H1 (cell line): ENCODE measurements around the gene ETV5. TPM values are rescaled to one million over a fixed set of nuclear protein-coding genes. Genes with fewer than 3 reads are reported as not detected.
"Not testable (repeated sequence)": the region's sequence is repeated elsewhere in the genome, so short reads cannot be mapped to it uniquely, and the experiment has no call there.

Experiments used
- CTCF ChIA-PET: fragments of 300-600 bp; sonication (Branson Sonifier 250); formaldehyde crosslinking; loops from one replicate; lab custom pipeline; 2021; ENCODE audit not compliant: partially characterized antibody; lab: Charles Lee
- POLR2A ChIA-PET: fragments of 300-600 bp; sonication (Branson Sonifier 250); formaldehyde crosslinking; loops from one replicate; lab custom pipeline; 2021; ENCODE audit warnings: inconsistent platforms; ENCODE audit not compliant: partially characterized antibody; lab: Charles Lee
- DNase-seq, 2 experiments: peaks; one replicate each; pipeline versions ENCODE4 v3.0.0 to v3.0.0-alpha.2; 2010 to 2022; ENCODE audit warnings: low spot score in 2 of 2, low read depth in 1 of 2, mixed read lengths in 1 of 2
- FAIRE-seq: peaks from 2 replicates; lab custom pipeline; 2011; peaks lifted over from hg19 to GRCh38; lab: Jason Lieb, UNC
- H2AFZ ChIP-seq: 2 replicates; pipeline ENCODE4 v1.8.1; 2012; ENCODE audit warnings: low read length, inconsistent platforms
- H2AK5ac ChIP-seq: 2 replicates; pipeline ENCODE4 v1.6.1; 2013; ENCODE audit warnings: low read depth, low read length
- H2BK120ac ChIP-seq: replicated peaks from 2 replicates; pipeline ENCODE3; 2013; ENCODE audit warnings: low read depth, low read length, inconsistent platforms
- H2BK12ac ChIP-seq: 2 replicates; pipeline ENCODE4 v1.6.1; 2013; ENCODE audit warnings: low read depth, low read length
- H2BK15ac ChIP-seq: 2 replicates; pipeline ENCODE4 v1.6.1; 2013; ENCODE audit warnings: low read length
- H2BK20ac ChIP-seq: 2 replicates; pipeline ENCODE4 v1.6.1; 2013; ENCODE audit warnings: low read length
- H2BK5ac ChIP-seq: 2 replicates; pipeline ENCODE4 v1.6.1; 2013; ENCODE audit warnings: low read depth, low read length
- H3K14ac ChIP-seq: 2 replicates; pipeline ENCODE4 v1.6.1; 2013; ENCODE audit warnings: inconsistent platforms; ENCODE audit not compliant: insufficient read length
- H3K18ac ChIP-seq: 2 replicates; pipeline ENCODE4 v1.6.1; 2013; ENCODE audit warnings: low read length; ENCODE audit errors: extremely low read depth
- H3K23ac ChIP-seq: 2 replicates; pipeline ENCODE4 v1.6.1; 2013; ENCODE audit warnings: inconsistent platforms; ENCODE audit not compliant: insufficient read length
- H3K23me2 ChIP-seq: 2 replicates; pipeline ENCODE4 v1.6.1; 2013; ENCODE audit warnings: low read depth, low read length
- H3K27ac ChIP-seq: 2 replicates; pipeline ENCODE4 v1.6.1; 2011; ENCODE audit warnings: low read depth, low read length, inconsistent platforms
- H3K27me3 ChIP-seq, 4 experiments: replicated peaks in 1 of 4; 1 replicate in 1 of 4; 2 replicates in 3 of 4; pipeline versions ENCODE4 v1.6.1 to v1.8.1; 2011 to 2013; ENCODE audit warnings: low read length in 3 of 4, mild to moderate bottlenecking in 3 of 4, inconsistent platforms in 2 of 4, mixed read lengths in 2 of 4, moderate library complexity in 1 of 4; ENCODE audit not compliant: control insufficient read depth in 3 of 4, insufficient read depth in 3 of 4; ENCODE audit errors: extremely low read depth in 1 of 4
- H3K36me3 ChIP-seq, 4 experiments: 2 replicates each; pipeline versions ENCODE4 v1.6.1 to v1.8.1; 2011 to 2013; ENCODE audit warnings: mild to moderate bottlenecking in 4 of 4, low read length in 3 of 4, moderate library complexity in 2 of 4, control low read depth in 1 of 4, inconsistent platforms in 1 of 4; ENCODE audit not compliant: insufficient read depth in 4 of 4, control insufficient read depth in 2 of 4
- H3K4ac ChIP-seq: replicated peaks from 2 replicates; pipeline ENCODE3; 2013; ENCODE audit warnings: low read length, low read depth, mixed read lengths, inconsistent platforms; ENCODE audit not compliant: insufficient read length
- H3K4me1 ChIP-seq, 4 experiments: replicated peaks in 1 of 4; 1 replicate in 1 of 4; 2 replicates in 3 of 4; pipeline versions ENCODE4 v1.6.1 to v1.8.1; 2011 to 2013; ENCODE audit warnings: low read length in 3 of 4, inconsistent platforms in 2 of 4, mixed read lengths in 1 of 4; ENCODE audit not compliant: insufficient read depth in 4 of 4, control insufficient read depth in 3 of 4
- H3K4me2 ChIP-seq, 2 experiments: 2 replicates each; pipeline versions ENCODE4 v1.6.1 to v1.8.1; 2011 to 2013; ENCODE audit warnings: low read depth in 2 of 2, low read length in 2 of 2, control low read depth in 1 of 2, inconsistent platforms in 1 of 2, mild to moderate bottlenecking in 1 of 2; ENCODE audit not compliant: insufficient read depth in 1 of 2
- H3K4me3 ChIP-seq, 4 experiments: fragments of 200-600, 300-600 bp in 1 of 4; sonication (generic), shearing (Covaris generic), sonication (Bioruptor Twin) in 1 of 4; 2 replicates each; pipeline versions ENCODE4 v1.5.1 to v1.8.1; 2011 to 2016; ENCODE audit warnings: low read length in 4 of 4, low read depth in 3 of 4, control low read depth in 2 of 4, inconsistent platforms in 2 of 4, mild to moderate bottlenecking in 2 of 4, mixed read lengths in 1 of 4, moderate library complexity in 1 of 4; ENCODE audit not compliant: insufficient read depth in 2 of 4; ENCODE audit errors: extremely low read depth in 1 of 4
- H3K56ac ChIP-seq: replicated peaks from 2 replicates; pipeline ENCODE3; 2013; ENCODE audit warnings: low read depth, mild to moderate bottlenecking, mixed read lengths, low read length, inconsistent platforms; ENCODE audit not compliant: insufficient read length
- H3K79me1 ChIP-seq: 2 replicates; pipeline ENCODE4 v1.6.1; 2013; ENCODE audit warnings: low read depth, low read length, control low read depth
- H3K79me2 ChIP-seq, 2 experiments: 2 replicates each; pipeline versions ENCODE4 v1.6.1 to v1.8.1; 2012 to 2013; ENCODE audit warnings: low read length in 2 of 2, mild to moderate bottlenecking in 2 of 2, inconsistent platforms in 1 of 2; ENCODE audit not compliant: insufficient read depth in 2 of 2, control insufficient read depth in 1 of 2
- H3K9ac ChIP-seq, 4 experiments: replicated peaks in 1 of 4; 1 replicate in 1 of 4; 2 replicates in 3 of 4; pipeline versions ENCODE4 v1.6.1 to v1.8.1; 2011 to 2013; ENCODE audit warnings: low read depth in 3 of 4, low read length in 3 of 4, control low read depth in 2 of 4, mild to moderate bottlenecking in 2 of 4, moderate library complexity in 2 of 4, inconsistent platforms in 1 of 4; ENCODE audit errors: extremely low read depth in 1 of 4
- H3K9me3 ChIP-seq, 2 experiments: 2 replicates each; pipeline versions ENCODE4 v1.6.1 to v1.8.1; 2012 to 2013; ENCODE audit warnings: mild to moderate bottlenecking in 2 of 2, moderate library complexity in 2 of 2, control low read depth in 1 of 2, inconsistent platforms in 1 of 2, low read depth in 1 of 2, low read length in 1 of 2, mixed read lengths in 1 of 2; ENCODE audit not compliant: insufficient read depth in 2 of 2
- H4K20me1 ChIP-seq, 2 experiments: replicated peaks in 1 of 2; 2 replicates each; pipeline versions ENCODE3 to v1.8.1; 2011 to 2013; ENCODE audit warnings: inconsistent platforms in 2 of 2, low read length in 2 of 2, mild to moderate bottlenecking in 1 of 2; ENCODE audit not compliant: insufficient read depth in 2 of 2, control insufficient read depth in 1 of 2
- H4K5ac ChIP-seq: 2 replicates; pipeline ENCODE4 v1.6.1; 2013; ENCODE audit warnings: low read length, low read depth, mixed read lengths, inconsistent platforms; ENCODE audit not compliant: insufficient read length
- H4K8ac ChIP-seq: 2 replicates; pipeline ENCODE4 v1.8.0; 2013; ENCODE audit warnings: mild to moderate bottlenecking, moderate library complexity, low read length, inconsistent platforms; ENCODE audit not compliant: insufficient read depth; ENCODE audit errors: extremely low read depth
- H4K91ac ChIP-seq: replicated peaks from 2 replicates; pipeline ENCODE3; 2013; ENCODE audit warnings: low read length, mixed read lengths, inconsistent platforms; ENCODE audit not compliant: insufficient read length
- WGBS, 2 experiments: shearing (Covaris generic) in 1 of 2; methylation state at CpG; one replicate each; pipeline versions ENCODE4 v1.1.6 to v1.1.7; 2013 to 2015; ENCODE audit warnings: low lambda C conversion rate in 2 of 2, mixed read lengths in 2 of 2, inconsistent platforms in 1 of 2, low coverage in 1 of 2, missing lambda C conversion rate in 1 of 2; ENCODE audit not compliant: insufficient replicate concordance in 2 of 2, insufficient coverage in 1 of 2, insufficient read length in 1 of 2; ENCODE audit errors: extremely low coverage in 1 of 2, missing lambda C conversion rate in 1 of 2; 5-methylcytosine and 5-hydroxymethylcytosine counted together
- polyA plus RNA-seq, 7 experiments: library from polyadenylated mRNA; depleted of rRNA in 3 of 7; stranded (reverse) in 5 of 7; unstranded in 2 of 7; fragments of >200 nt in 5 of 7; fragments of 200-250 nt in 2 of 7; gene quantifications; 1 replicate in 5 of 7; 2 replicates in 1 of 7; 4 replicates in 1 of 7; pipeline versions ENCODE4 v1.2.1 to v1.2.3, GENCODE V29; 2011 to 2013; ENCODE audit warnings: missing spikeins in 2 of 7, mixed read lengths in 2 of 7
- total RNA-seq: library from RNA; stranded (reverse); fragmentation: NEBNext Ultra II Directional; extraction: Animal tissue kit (Norgen Biotek cat#: 25700); gene quantifications from 2 replicates; pipeline ENCODE4 v1.2.1, GENCODE V29; 2021

Gene ETV5
- total and polyA plus RNA-seq, 2 of the 8 experiments (the other 6 are each of a cell fraction or from before 2014, with no cell fraction given) = 13.1 to 36.9 TPM

DNA sequence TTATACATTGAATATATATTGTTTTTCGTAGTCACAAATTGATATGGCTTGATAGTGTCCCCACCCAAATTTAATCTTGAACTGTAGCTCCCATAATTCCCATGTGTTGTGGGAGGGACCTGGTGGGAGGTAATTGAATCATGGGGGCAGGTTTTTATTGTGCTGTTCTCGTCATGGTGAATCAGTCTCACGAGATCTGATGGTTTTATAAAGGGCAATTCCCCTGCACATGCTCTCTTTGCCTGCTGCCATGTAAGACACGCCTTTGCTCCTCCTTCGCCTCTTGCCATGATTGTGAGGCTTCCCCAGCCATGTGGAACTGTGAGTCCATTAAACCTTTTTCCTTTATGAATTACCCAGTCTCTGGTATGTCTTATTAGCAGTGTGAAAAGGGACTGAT, 82.9 kb downstream of the ETV5 start:
- H4K20me1 ChIP-seq, POLR2A ChIA-PET, H3K4me1 ChIP-seq, H2AFZ ChIP-seq, H3K79me2 ChIP-seq, H3K4ac ChIP-seq, H2BK5ac ChIP-seq, H3K9me3 ChIP-seq, H3K23ac ChIP-seq, H3K79me1 ChIP-seq, H3K9ac ChIP-seq, H3K4me2 ChIP-seq, H2AK5ac ChIP-seq, H3K27ac ChIP-seq, H3K36me3 ChIP-seq, H3K14ac ChIP-seq, DNase-seq, H2BK12ac ChIP-seq, H3K18ac ChIP-seq, H3K56ac ChIP-seq, H4K5ac ChIP-seq, H2BK15ac ChIP-seq, H2BK120ac ChIP-seq, H4K91ac ChIP-seq, H4K8ac ChIP-seq, H3K23me2 ChIP-seq, H3K4me3 ChIP-seq, FAIRE-seq, H3K27me3 ChIP-seq, H2BK20ac ChIP-seq: not testable (repeated sequence)
- WGBS, 2 experiments = 90% methylated on average over 5 of the region's 5 CpGs; no CpG with 5 or more reads in 1 of the 2 experiments
- CTCF ChIA-PET = interaction anchor here (0.8 to 1.1 kb wide), 2 partner anchors 38 to 110 kb away, joined by 3 to 5 read pairs; no protein-coding TSS in a partner anchor
